Glomerular visceral epithelial cell (primary cell): ENCODE measurements around the gene INMT.
A peak's percentile ranks its signal among the peaks of the same experiment; 100 is the strongest.

ENCODE experiments used
- DNase-seq: peaks from one replicate; pipeline ENCODE4 v3.0.0-alpha.2; 2016; ENCODE audit errors: extremely low spot score

Gene INMT

DNA sequence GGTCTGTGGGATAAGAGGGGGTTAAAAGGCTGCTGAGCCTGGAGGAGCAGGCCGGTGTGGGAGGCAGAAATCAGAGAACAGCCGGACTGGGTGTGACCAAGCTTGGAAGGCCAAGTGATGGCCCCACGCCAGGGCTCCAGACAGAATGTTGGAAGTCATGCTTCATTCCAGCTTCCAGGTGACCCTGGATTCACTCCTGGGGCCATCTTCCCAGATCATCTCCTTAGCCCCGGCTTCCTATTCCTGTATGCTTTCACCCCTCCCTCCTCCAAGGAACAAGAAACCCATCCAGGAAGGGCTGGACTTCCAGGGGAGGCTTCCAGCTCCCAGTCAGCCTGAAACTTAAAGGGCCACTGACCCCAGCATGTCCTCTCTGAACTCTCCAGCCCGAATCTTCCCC lies 1.0 kb downstream of the INMT start:
- DNase-seq, result no peak

DNA sequence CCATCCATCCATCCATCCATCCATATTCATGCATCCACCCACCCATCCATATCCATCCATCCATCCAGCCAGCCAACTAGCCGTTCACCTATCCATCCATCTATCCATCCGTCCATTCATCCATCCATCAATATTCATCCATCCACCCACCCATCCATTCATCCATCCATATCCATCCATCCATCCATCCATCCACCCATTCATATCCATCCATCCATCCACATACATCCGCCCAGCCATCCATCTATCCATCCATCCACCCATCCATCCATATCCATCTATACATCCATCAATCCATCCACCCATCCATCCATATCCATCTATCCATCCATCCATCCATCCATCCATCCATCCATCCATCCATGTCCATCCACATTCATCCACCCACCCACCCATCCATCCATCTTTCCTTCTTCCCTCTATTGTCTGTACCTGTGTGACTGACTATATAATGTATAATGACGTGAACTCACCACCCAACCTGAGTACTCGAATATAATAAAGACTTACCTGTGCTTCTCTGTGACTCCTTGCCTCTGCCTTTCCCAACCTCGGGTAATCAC lies 2.5 kb downstream of the INMT start:
- no peak for DNase-seq

DNA sequence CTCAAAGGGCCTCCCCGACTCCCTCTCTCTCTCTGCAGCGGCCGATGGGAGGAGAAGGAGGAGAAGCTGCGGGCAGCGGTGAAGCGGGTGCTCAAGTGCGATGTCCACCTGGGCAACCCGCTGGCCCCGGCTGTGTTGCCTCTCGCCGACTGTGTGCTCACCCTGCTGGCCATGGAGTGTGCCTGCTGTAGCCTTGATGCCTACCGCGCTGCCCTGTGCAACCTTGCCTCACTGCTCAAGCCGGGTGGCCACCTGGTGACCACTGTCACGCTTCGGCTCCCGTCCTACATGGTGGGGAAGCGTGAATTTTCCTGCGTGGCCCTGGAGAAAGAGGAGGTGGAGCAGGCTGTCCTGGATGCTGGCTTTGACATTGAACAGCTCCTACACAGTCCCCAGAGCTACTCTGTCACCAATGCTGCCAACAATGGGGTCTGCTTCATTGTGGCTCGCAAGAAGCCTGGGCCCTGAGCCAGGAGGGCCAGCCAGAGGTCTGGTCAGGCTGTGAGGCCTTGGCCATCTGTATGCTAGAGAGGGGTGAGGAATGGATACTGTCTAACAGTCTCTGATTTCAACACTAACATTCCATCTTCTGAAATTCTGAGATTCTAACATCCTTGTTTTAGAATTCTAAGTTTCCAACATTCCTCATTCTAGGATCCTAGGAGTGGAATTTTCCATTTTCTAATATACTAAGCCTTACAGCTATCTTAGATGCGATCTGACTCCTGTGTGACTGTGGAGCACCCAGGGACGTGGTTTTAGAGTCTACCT lies 3.6 kb downstream of the INMT start:
- no peak for DNase-seq

DNA sequence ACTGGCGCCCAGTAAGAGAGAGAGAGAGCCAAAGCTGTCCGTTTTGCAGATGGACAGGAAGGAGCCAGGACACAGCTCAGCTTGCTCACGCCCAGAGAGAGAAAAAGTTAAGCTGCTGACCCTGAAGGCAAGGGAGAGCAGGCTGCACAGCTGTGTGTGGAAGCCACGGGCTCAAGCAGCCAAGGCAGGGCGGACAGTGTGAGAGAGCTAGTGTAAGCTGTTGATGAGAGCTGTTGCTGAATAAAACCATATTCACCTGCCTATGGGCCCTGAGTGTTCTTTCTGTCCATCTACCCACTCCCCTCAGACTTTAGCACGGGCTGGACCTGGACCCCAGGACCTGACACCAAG lies 5.4 kb downstream of the INMT start:
- DNase-seq, result no peak

DNA sequence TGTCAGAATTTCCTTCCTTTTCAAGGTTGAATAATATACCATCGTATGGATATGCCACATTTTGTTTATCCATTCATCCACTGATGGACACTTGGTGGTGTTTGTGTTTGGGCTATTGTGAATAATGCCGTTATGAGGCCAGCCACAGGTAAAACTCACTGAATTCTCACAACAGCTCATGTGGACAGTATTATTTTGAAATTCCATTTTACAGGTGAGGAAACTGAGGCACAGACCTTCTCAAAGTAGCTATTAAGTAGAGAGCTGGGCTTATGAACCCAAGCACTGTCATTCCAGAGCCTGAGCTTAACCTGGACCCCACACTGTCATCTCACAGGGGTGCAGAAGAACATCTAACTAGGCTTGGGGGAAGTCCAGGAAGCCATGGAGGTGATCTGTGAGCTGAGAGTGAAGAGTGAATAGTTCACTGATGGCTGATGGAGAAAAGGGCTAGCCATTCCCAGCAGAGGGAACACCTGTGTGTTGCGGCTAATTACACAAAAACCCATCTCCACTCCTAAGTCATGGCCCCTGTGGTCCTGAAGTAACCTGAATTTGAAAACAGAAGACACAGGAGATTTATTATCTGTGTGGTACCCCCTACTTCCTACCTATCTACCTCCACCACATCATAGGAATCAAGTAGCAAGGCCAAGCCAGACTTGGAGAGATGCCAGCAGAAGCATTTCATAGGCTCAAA lies 8.7 kb downstream of the INMT start:
- no peak for DNase-seq

DNA sequence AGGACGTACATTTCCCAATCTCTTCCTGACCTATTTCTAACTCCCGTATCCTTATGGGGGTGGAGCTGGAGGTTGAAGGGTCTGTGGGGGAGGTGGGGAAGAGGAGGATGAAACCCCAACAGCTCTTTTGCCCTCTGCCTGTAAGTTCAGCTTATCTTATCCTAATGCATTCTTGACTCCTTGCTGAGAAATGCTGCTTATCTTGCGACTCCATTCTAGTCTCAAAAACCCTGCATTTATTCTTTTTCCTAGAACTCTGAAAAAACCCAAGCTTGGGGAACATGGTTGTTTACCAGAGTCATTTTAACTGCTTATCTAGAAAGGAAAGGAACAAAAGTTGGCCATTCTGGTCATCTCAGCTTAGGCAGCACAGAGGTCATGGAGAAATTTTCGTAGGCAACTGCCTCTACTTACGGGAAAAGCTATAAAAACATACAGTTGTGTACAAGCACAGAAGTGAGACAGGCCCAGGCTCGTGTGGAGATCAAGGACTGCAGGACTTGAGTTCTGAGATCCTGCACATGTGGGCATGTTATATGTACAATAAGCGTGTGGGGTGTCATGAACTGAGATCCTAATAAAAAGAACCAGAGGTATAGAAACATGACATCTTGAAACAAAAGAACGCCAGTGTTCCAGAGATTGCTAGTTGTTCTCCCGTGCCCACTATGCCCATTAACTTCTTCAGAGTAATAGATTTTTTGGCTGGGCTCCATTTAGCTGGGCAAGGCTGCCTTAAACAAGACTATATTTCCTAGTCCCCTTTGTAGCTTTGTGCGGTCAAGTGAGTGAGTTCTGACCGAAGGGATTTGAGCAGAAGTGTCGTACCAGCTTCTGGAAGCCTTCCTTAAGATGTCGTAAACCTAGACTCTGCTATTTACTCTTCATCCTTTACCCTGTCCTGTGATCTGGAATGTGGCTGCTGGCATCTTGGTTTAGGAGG lies 9.6 kb downstream of the INMT start:
- DNase-seq, result no peak

DNA sequence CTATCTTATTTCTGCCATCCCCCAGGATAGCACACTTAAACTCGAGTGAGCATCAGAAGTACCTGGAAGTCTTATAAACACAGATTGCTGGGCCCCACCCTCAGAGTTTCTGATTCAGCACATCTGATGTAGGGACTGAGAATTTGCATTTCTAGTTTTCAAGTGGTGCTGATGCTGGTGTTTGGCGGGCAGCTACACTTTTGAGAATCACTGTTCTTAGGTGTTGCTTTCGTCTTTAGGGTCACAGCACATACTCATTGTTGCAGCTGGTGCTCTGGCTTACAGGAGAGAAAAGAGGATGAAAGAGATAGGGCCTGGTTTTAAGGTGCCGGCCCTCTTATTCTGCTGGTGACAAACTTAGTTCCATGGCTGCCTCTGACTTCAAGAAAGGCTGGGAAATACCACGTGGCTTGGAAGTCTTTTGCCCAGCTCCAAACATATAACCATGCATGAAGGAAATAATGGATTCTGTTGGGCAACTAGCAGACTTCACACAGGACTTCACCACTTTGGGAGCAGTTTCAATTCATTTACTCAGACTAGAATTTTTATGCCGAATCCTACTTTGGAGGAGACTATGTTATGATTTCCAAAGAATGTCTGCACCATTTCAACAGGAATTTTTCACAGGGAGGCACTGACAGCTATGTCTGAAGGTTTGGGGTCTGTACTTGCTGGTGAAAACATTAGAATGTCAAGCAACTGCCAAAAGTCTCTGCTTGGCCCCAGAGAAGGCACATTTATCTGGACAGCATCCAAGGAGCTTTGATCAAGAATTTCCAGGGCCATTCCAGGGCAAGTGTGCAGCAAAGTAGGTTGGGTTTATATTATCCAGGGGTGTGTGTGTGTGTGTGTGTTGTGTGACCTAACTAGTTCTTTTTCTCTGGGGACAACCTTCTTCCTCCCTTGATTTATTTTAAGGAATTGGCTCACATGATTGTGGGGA lies 12.4 kb downstream of the INMT start:
- DNase-seq, result no peak

DNA sequence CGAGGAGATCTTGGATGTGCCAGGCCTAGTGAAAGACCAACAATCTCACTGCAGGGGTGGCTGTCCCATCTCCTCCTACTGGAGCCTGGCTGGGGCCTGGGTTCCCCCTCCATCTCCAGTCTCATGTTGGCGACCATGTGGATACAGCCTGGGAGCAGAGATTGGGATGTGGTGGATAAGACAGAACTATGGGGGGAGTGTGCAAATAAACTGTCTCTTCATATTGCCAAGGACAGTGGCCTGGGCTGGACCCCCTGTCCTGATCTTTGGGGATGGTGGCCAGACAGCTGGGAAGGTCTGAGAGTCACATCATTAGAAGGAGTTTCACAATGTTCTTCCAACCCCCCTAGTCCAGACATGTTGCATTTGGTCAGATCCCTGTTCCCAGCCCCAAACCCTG lies 13.5 kb downstream of the INMT start:
- DNase-seq, result no peak

DNA sequence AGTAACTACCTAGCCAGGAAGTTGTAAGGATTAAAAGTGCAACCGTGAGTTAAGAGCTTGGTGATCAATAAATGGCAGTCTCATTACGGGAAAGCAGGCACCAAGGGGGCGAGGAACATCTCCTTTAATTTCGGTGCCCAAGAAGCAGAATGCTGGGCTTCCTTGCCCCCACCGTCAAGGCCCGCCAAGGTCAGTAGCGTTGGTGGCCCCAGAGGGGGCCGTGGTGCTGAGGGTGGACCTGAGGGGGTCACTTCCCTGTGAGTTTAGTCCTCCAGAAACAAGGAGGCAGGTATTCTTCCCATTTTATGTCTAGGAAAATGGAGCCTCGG lies 18.9 kb downstream of the INMT start:
- DNase-seq, result no peak

DNA sequence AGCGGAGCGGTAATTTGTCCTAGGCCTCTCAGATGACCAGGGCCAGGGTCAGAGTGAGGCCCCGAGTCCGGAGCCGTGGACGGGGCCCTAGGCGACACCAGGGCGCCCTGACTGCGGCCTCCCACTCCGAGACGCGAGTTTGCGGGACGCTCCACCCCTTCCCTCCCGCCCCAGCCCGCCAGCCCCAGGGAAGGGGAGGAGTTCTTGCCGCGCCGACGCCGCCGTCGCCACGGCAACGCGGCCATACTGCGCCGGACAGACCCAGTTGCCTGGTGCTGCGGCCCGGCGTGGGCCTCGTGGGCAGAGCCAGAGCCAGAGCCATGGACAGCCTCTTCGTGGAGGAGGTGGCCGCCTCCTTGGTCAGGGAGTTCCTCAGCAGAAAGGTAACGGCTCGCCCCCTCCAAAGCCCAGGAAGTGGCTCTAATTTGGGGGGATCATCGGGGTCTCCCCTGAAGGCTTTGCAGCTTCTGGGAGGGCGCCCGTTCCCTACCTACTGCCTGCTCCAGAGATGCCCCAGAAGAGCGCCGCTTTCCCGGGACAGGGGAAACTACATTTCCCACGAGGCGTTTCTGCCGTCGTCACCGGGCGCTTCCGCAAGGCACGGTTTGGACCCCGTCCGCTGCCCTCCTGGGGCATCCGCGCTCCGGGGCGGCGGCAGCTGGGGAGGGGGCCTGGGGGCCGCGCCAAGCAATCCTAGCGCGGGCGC lies 19.4 kb downstream of the INMT start, which contains the start of gene MINDY4:
Gene MINDY4, plus strand, starts transcription at position 244 of the 706 bp plus-strand sequence. Its CDS starts 77 bp downstream, at position 321.
- peak; percentile 66 for DNase-seq

DNA sequence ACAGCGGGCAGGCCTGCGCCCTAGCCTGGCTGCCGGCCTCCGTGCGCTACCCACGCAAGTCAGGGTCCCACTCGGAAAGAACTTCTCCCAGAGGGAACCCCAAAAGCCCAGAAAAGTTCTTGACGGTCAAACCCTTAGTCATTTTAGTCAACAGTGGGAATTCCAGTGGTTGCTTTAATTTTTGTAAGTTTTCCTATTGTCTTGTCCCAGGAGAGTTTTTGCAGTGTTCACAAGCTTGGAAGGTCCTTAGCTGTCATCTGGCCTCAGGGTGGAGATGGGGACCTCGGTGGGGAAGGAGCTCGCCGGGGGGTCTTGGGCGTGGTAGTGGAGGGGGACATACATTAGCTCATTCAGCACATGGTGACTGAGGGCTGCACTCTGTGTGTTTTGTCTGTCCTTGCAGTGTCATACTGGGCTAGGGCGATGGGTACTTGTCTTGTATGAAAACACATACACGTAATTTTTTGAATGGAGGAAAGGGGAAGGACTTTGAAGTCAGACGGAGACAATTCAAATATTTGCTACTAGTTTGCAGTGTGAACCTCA lies 20.0 kb downstream of the INMT start:
- DNase-seq, result no peak

DNA sequence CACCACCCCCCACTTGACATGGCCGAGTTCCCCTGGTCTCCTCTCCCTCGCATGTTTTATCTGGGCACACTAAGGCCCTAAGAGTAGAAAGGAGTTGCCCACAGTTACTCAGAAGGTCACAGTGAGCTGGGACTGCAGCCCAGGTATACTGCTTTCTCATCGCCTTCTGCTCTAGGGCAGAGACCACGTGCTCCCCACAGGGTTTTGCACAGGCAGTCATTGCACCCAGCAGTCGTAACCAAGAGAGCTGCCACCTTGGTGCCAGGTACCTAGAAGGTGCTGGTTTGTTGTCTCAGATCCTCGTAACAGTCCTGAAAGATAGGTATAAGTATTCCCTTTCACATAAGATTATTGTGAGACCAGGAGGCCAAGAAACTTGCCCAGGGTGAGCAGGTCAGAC lies 21.0 kb downstream of the INMT start:
- DNase-seq, result no peak

DNA sequence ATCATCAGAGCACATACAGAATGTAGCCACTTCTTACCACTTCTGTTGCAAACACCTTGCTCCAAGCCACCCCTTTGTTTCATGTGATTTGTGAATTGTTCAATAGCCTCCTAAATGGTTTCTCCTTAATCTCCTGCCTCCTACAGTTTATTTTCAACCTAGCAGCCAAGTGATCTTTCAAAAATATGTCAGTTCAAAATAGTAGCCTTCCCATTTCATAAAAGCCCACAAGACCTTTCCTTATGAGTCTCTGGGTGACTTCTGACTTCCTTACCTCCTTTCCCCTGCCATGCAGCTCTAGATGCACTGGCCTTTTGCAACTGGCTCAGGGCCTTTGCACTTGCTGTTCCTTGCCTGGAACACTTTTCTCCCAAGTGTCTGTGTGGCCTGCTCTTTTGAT lies 24.1 kb downstream of the INMT start:
- DNase-seq, result no peak

DNA sequence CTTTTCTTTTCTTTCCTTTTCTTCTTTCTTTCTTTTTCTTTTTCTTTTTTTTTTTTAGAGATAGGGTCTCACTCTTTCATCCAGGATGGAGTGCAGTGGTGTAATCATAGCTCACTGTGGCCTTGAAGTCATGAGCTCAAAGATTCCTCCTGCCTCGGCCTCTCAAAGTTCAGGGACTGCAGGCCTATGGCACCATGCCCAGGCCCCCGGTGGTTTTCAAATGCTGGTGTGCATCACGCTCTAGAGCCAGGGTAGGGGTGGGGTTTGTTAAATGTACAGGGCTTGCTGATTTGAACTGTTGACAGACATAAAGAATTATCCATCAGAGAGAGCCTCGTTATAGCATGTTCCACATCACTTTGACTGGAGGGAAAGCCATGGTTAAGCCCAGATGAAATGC lies 25.0 kb downstream of the INMT start:
- no peak for DNase-seq

DNA sequence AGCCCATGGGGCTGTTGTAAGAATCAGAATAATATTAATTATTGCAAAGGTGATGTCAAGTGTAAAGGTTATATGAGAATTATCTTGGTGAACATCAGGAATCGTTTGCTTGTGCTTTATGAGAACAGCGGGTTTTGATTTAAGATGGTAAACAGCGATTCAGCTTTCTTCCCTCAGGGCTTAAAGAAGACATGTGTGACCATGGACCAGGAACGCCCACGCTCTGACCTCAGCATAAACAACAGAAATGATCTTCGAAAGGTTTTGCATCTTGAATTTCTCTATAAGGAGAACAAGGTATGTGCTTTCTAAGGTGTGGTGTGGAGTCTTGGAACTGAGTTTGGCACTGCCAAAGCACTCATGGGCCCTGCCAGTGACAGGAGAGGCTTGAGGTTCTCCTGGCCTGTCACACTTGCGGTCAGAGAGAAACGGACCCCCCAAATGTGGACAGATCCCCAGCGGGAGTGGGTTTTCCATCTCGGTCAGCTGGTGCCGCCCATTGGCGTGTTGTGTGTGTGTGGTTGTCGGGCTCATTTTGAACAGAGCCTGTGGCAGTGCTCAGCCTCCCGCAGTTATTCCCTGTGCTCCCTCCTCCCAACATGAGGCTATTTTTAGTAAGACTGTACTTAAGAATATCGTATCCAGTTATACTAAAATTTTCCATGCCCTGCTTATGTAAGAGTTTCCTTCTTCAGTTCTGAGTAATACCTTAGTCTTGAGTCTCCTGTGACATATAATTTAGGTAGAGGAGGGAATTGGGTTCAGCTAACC lies 26.5 kb downstream of the INMT start:
- no peak for DNase-seq

DNA sequence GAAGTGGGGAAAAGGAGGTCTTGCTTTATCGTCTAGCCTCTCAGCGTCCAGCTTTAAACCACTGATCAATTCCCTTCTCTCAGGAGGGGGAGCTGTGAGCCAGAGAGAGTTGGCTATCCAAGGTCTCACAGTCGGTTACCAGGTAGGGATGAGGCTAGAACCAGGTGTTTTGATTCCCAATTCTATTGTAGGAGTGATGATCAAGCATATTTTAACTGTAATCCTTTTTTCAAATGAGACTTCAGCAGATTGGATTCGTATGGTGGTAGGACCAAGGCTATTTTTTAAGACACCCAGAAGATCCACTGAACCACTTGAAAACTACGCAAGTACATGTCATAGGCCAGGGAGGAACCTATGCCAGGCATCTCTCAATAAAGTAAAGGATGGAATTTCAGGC lies 27.6 kb downstream of the INMT start:
- no peak for DNase-seq

DNA sequence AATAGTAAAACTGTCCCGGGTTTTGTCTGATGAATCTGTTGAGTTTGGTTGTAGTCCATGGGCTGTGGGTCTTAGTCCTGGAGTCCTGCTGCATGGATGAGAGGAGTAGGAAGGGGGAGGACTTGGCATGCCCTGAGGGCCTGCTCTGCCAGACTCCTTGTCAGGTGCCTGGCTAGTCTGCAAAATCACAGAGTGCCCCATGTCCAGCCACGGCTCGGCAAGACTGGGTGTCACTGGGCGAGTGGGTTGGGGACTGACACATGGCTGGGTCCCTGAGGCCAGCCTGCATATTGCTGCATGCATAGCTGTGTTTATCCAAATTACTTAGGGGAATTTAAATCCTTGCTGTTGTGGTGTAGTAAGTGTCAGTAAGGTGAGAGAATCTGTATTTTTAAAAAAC lies 29.0 kb downstream of the INMT start:
- no peak for DNase-seq

DNA sequence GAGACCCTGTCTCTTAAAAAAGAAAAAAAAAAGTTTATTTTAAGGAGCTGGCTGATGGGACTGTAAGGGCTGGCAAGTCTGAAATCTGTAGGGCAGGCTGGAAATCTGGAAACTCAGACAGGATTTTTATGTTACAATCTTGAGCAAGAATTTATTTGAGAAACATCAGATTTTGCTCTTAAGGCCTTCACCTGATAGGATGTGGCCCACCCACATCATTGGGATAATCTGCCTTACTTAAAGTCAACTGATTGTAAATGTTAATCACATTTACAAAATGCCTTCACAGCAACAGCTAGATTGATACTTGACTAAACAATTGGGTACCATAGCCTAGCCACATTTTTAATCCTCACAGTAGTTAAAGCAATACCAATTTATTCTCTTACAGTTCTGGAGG lies 30.8 kb downstream of the INMT start:
- DNase-seq, result no peak

DNA sequence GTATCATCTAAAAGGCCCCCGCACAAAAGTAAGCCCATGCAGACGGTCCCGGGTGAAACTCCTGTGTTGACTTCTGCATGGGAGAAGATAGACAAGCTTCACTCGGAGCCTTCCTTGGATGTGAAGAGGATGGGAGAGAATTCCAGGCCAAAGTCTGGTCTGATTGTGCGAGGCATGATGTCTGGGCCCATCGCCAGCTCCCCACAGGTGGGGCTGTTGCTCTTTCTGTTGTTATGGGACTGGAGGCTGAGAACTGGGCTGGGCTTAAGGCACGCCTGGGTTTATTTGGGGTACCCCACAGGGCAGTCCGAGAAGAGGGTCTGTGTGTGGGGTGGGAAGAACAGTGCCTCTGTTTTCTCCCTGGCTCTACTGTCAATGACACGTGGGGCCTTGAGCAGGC lies 33.9 kb downstream of the INMT start:
- DNase-seq, result no peak
